ENCODE results near the gene KHK. TPM values are rescaled to one million over a fixed set of nuclear protein-coding genes. Genes with fewer than 3 reads are reported as not detected.
A peak's percentile ranks its signal among the peaks of the same experiment; 100 is the strongest.

KHK gene
- total RNA-seq, 1 donor from 2014 or later, result 0.85 TPM

GRCh38 chr2:27093430-27094352, 7.1 kb downstream of the KHK start:
- H3K9me3 ChIP-seq, result no peaks in the 10 kb centered on the region
- no peaks in the 10 kb centered on the region for H3K27me3 ChIP-seq
- no peak for DNase-seq (ENCODE audit: low spot score in 2 of 2)
- peaks cover 4 to 10% of the 10 kb centered on the region in 2 donors for H3K4me1 ChIP-seq
- H3K36me3 ChIP-seq, result no peaks in the 10 kb centered on the region
- TF ChIP-seq, protein P1, sequence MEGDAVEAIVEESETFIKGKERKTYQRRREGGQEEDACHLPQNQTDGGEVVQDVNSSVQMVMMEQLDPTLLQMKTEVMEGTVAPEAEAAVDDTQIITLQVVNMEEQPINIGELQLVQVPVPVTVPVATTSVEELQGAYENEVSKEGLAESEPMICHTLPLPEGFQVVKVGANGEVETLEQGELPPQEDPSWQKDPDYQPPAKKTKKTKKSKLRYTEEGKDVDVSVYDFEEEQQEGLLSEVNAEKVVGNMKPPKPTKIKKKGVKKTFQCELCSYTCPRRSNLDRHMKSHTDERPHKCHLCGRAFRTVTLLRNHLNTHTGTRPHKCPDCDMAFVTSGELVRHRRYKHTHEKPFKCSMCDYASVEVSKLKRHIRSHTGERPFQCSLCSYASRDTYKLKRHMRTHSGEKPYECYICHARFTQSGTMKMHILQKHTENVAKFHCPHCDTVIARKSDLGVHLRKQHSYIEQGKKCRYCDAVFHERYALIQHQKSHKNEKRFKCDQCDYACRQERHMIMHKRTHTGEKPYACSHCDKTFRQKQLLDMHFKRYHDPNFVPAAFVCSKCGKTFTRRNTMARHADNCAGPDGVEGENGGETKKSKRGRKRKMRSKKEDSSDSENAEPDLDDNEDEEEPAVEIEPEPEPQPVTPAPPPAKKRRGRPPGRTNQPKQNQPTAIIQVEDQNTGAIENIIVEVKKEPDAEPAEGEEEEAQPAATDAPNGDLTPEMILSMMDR (IDR thresholded peaks at IDR 0.05), result no peak
- no peak overlapping the region for H3K4me3 ChIP-seq
- H3K27ac ChIP-seq, result no peak overlapping the region
- intact Hi-C loops (cut with DNase I), result no loop called here

- H3K9me3 ChIP-seq, result no peaks in the 10 kb centered on the region
- DNase-seq (ENCODE audit: low spot score in 2 of 2), result no peak
- TF ChIP-seq, protein P1 (IDR thresholded peaks at IDR 0.05), result no peak
- intact Hi-C loops (cut with DNase I), result no loop called here
- H3K27ac ChIP-seq, result no peak overlapping the region
- peaks cover 0 to 2% of the 10 kb centered on the region in 2 donors for H3K36me3 ChIP-seq
- peaks cover 4 to 10% of the 10 kb centered on the region in 2 donors for H3K4me1 ChIP-seq
- H3K4me3 ChIP-seq, result no peak overlapping the region
- no peaks in the 10 kb centered on the region for H3K27me3 ChIP-seq
These were observed 7.9 kb downstream of the KHK start for GRCh38 chr2:27094353-27094984.

GRCh38 chr2:27095427-27095744, 8.8 kb downstream of the KHK start:
- no peak for DNase-seq (ENCODE audit: low spot score in 2 of 2)
- Histone ChIP-seq H3K4me1 (peaks cover 4 to 10% of the 10 kb centered on the region in 2 donors), H3K4me3 (no peak overlapping the region), H3K36me3 (peaks cover 0 to 4% of the 10 kb centered on the region in 2 donors), H3K9me3 (no peaks in the 10 kb centered on the region), H3K27ac (no peak overlapping the region), H3K27me3 (no peaks in the 10 kb centered on the region)
- TF ChIP-seq, protein P1 (IDR thresholded peaks at IDR 0.05), result no peak
- intact Hi-C loops (cut with DNase I), result no loop called here

DNA sequence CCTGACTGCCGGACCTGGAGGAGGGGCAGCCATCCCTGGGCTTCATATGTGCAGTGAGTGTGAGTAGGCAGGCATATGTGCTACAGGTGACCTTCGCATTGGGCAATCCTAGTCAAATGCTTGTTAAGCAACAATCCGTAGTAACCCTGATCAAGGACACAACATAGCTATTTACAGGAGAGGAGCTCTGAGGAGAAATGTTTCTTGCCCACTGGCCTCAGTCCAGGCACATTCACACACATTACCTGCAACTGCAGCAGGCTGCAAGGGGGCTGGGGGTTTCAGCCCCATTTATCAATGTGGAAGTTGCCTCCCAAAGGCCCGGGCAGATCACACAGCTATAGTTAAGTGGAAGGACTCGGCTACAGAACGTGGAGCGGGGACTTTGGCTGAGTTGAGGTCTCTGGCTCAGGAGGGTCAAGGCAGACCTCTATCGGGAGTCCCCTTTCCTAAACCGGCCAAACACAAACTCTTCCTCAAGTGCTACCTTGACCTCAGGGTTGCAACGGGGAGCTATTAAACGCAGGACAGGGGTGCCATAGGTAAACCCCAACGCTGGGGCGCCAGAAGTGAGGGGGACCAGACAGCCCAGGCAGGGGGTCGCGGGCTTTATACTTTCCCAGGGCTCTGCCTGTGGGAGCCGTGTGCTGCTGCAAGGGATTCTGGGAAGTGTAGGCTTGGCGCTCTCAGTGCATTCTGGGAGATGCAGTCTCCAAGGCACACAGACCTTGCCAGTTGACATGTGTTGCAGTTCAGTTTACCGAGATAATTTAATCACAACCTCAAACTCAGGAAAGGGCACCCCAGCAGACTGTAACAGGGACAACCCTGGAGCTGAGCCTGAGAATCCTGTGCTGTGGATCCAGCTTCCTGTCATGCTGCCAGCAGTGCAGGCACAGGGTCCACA, 9.4 kb downstream of the KHK start:
- Histone ChIP-seq H3K4me1 (peaks cover 4 to 10% of the 10 kb centered on the region in 2 donors), H3K4me3 (peak overlapping the region; percentile 47 to 54), H3K9me3 (no peaks in the 10 kb centered on the region), H3K27me3 (no peaks in the 10 kb centered on the region), H3K27ac (no peak overlapping the region), H3K36me3 (peaks cover 0 to 4% of the 10 kb centered on the region in 2 donors)
- intact Hi-C loops (cut with DNase I), result no loop called here
- no peak for DNase-seq (ENCODE audit: low spot score in 2 of 2)
- TF ChIP-seq, protein P1 (IDR thresholded peaks at IDR 0.05), result no peak

- TF ChIP-seq, protein P1 (IDR thresholded peaks at IDR 0.05), result no peak
- intact Hi-C loops (cut with DNase I), result no loop called here
- no peak overlapping the region for H3K27ac ChIP-seq
These were observed 10.3 kb downstream of the KHK start for GRCh38 chr2:27096748-27097297.

More at GRCh38 chr2:27096748-27097297, 10.3 kb downstream of the KHK start:
- Histone ChIP-seq H3K4me3 (no peak overlapping the region), H3K4me1 (peaks cover 4 to 10% of the 10 kb centered on the region in 2 donors), H3K27me3 (no peaks in the 10 kb centered on the region), H3K36me3 (peaks cover 0 to 4% of the 10 kb centered on the region in 2 donors), H3K9me3 (no peaks in the 10 kb centered on the region)
- no peak for DNase-seq (ENCODE audit: low spot score in 2 of 2)
